Measurements from ENCODE around the gene MTMR11. TPM values are rescaled to one million over a fixed set of nuclear protein-coding genes. Genes with fewer than 3 reads are reported as not detected.

Gene MTMR11
- total RNA-seq, 1 experiment from 2014 or later, result 3.9 TPM

- peak; percentile 71 for TF ChIP-seq CTCF (conservative IDR thresholded peaks at IDR 0.05)
- Mint-ChIP-seq H3K27me3 (ENCODE audit: low read depth) (no peaks in the 10 kb centered on the region), H3K4me3 (no peak overlapping the region), H3K27ac (no peak overlapping the region), H3K9me3 (no peaks in the 10 kb centered on the region), H3K36me3 (ENCODE audit: insufficient read depth in 1 of 3, low read depth in 3 of 3) (no peaks in the 10 kb centered on the region), H3K4me1 (peaks cover 4 to 7% of the 10 kb centered on the region in 2 experiments; a peak in 3 of 4 replicates)
- H3K9ac ChIP-seq (ENCODE audit: extremely low read depth, insufficient read length, low read length), result peak overlapping the region; percentile 91
- H4K8ac ChIP-seq (replicated peaks; ENCODE audit: insufficient read length, low read depth, low read length), result no peak overlapping the region
- peak overlapping the region; percentile 74 for H2BK5ac ChIP-seq (ENCODE audit: insufficient read length, low read length)
- H4K91ac ChIP-seq (ENCODE audit: insufficient read length, low read depth, low read length), result no peak overlapping the region
- no peak overlapping the region for H2BK20ac ChIP-seq (ENCODE audit: low read depth, low read length, poor library complexity, severe bottlenecking)
- H2BK120ac ChIP-seq (ENCODE audit: low read depth, low read length, poor library complexity, severe bottlenecking), result no peak overlapping the region
- peak overlapping the region; percentile 98 for H3K27ac ChIP-seq (ENCODE audit: insufficient read length, low read depth, low read length)
- H4K20me1 ChIP-seq (ENCODE audit: control insufficient read depth, insufficient read depth, insufficient read length), result no peaks in the 10 kb centered on the region
- peak overlapping the region; percentile 7 for H3T11ph ChIP-seq (ENCODE audit: low read length)
- peak overlapping the region; percentile 83; the same call in 1 of the 2 replicates for H3K14ac ChIP-seq (ENCODE audit: insufficient read depth, low read length)
- peak overlapping the region; percentile 98 for H3K4me2 ChIP-seq (ENCODE audit: insufficient read depth, insufficient read length, low read length)
- peak overlapping the region; percentile 89 for H3K56ac ChIP-seq (ENCODE audit: insufficient read length, low read depth, low read length)
- no peaks in the 10 kb centered on the region for H3K79me1 ChIP-seq (ENCODE audit: insufficient read depth, low read depth, low read length, poor library complexity, severe bottlenecking)
- peaks cover 24% of the 10 kb centered on the region for H3K23me2 ChIP-seq (ENCODE audit: insufficient read length, low read depth, low read length, poor library complexity, severe bottlenecking)
- WGBS (ENCODE audit: extremely low coverage, insufficient read length, low lambda C conversion rate), result no CpG with 5 or more reads among the region's 28 CpGs
- no peak overlapping the region; the same call in 1 of the 2 replicates for H3K4ac ChIP-seq (ENCODE audit: low read depth, low read length)
- no peaks in the 10 kb centered on the region for H3K79me2 ChIP-seq (ENCODE audit: insufficient read depth, low read length)
- H2BK15ac ChIP-seq (ENCODE audit: low read depth, low read length), result no peak overlapping the region
- no peak overlapping the region for H2AFZ ChIP-seq (ENCODE audit: low read length)
- peaks cover 3% of the 10 kb centered on the region; the same call in 1 of the 2 replicates for H3K4me1 ChIP-seq (ENCODE audit: insufficient read depth, low read length)
- peak overlapping the region; percentile 92 for H3K23ac ChIP-seq (ENCODE audit: insufficient read length, low read depth, low read length)
- no peaks in the 10 kb centered on the region for H3K9me3 ChIP-seq (ENCODE audit: control insufficient read depth, low read depth, low read length)
- peak; percentile 89 for DNase-seq
- peak overlapping the region; percentile 65 for H4K5ac ChIP-seq (ENCODE audit: insufficient read length, low read depth, low read length)
- H3K27me3 ChIP-seq (ENCODE audit: insufficient read depth, low read length), result no peaks in the 10 kb centered on the region
- peak overlapping the region; percentile 91 for H3K18ac ChIP-seq (ENCODE audit: insufficient read length, low read depth, low read length)
- H2AK5ac ChIP-seq (ENCODE audit: insufficient read length, low read length), result no peak overlapping the region
- no peak overlapping the region for H2BK12ac ChIP-seq (ENCODE audit: insufficient read length, low read depth, low read length)
Measured at GRCh38 chr1:149888247-149888998, 48.3 kb downstream of the MTMR11 start.

All from H9 (cell line).